A549 (cell line): ENCODE results near the gene NOS1. TPM values are rescaled to one million over a fixed set of nuclear protein-coding genes. Genes with fewer than 3 reads are reported as not detected.

Source experiments
- ATAC-seq, 2 experiments: fragments of 200-7000 bp in 1 of 2; fragments of >200 bp in 1 of 2; cut with Nextera tagmentation in 1 of 2; cut with Tn5 transposase in 1 of 2; 3 replicates each; pipeline versions ENCODE4 v1.8.0 to v1.9.1; 2018 to 2020; ENCODE audit warnings: mild to moderate bottlenecking in 1 of 2, moderate library complexity in 1 of 2
- CTCF ChIA-PET: fragments of 300-600 bp; sonication (Branson Sonifier 250); formaldehyde crosslinking; extraction: SDS; loops from one replicate; lab custom pipeline; 2021; ENCODE audit warnings: antibody characterized with exemption, inconsistent platforms; lab: Yijun Ruan, JAX
- POLR2A ChIA-PET: fragments of 350-600 bp; formaldehyde crosslinking; extraction: SDS; loops from one replicate; lab custom pipeline; 2021; ENCODE audit warnings: antibody characterized with exemption, inconsistent platforms; lab: Yijun Ruan, JAX
- DNase-seq, 2 experiments: peaks; one replicate each; pipeline versions ENCODE4 v3.0.0 to v3.0.0-alpha.2; 2011 to 2016; ENCODE audit warnings: low read depth in 1 of 2, low spot score in 1 of 2
- FAIRE-seq: peaks from 2 replicates; lab custom pipeline; 2011; peaks lifted over from hg19 to GRCh38; lab: Jason Lieb, UNC
- H3K27ac ChIP-seq, 2 experiments: fragments of >200 bp; sonication (Bioruptor Twin); formaldehyde crosslinking; 3 replicates each; pipeline ENCODE4 v1.5.1; 2016 to 2017
- H3K4me1 ChIP-seq: fragments of >200 bp; sonication (Bioruptor Twin); formaldehyde crosslinking; 3 replicates; pipeline ENCODE4 v1.6.1; 2016
- H3K4me2 ChIP-seq: fragments of >200 bp; sonication (Bioruptor Twin); formaldehyde crosslinking; 3 replicates; pipeline ENCODE4 v1.6.1; 2016
- H3K4me3 ChIP-seq: fragments of >200 bp; sonication (Bioruptor Twin); formaldehyde crosslinking; 3 replicates; pipeline ENCODE4 v1.5.1; 2016
- H3K9me3 ChIP-seq: fragments of >200 bp; sonication (Bioruptor Twin); formaldehyde crosslinking; 3 replicates; pipeline ENCODE4 v1.6.1; 2016
- ATOH8 ChIP-seq: fragments of 250-450 bp; sonication (Bioruptor Pico); IDR thresholded peaks from 2 replicates; pipeline ENCODE4 v1.5.0; 2020; ENCODE audit warnings: low read depth, mild to moderate bottlenecking, moderate library complexity
- BCL3 ChIP-seq: fragments of >200 bp; sonication (Bioruptor Twin); formaldehyde crosslinking; IDR thresholded peaks from 3 replicates; pipeline ENCODE4 v1.6.1; 2016
- CBX2 ChIP-seq: fragments of 200-600 bp; sonication (generic); IDR thresholded peaks from 2 replicates; pipeline ENCODE4 v1.6.1; 2016; ENCODE audit warnings: low read depth, mild to moderate bottlenecking, borderline replicate concordance
- CBX8 ChIP-seq: fragments of 200-600 bp; sonication (generic); IDR thresholded peaks from 2 replicates; pipeline ENCODE4 v1.6.1; 2016
- CEBPB ChIP-seq, 2 experiments: fragments of >200 bp in 1 of 2; sonication (Bioruptor Twin) in 1 of 2; formaldehyde crosslinking in 1 of 2; IDR thresholded peaks; 2 replicates each; pipeline ENCODE4 v1.6.1; 2012 to 2016
- CHD2 ChIP-seq: fragments of 150-350 bp; IDR thresholded peaks from 2 replicates; pipeline ENCODE4 v1.6.1; 2014; ENCODE audit warnings: low read length; ENCODE audit not compliant: partially characterized antibody
- ESRRA ChIP-seq: fragments of 150-350 bp; IDR thresholded peaks from 2 replicates; pipeline ENCODE4 v1.6.1; 2014; ENCODE audit warnings: mild to moderate bottlenecking, low read length, borderline replicate concordance
- FOSB ChIP-seq: fragments of 250-450 bp; sonication (Bioruptor Pico); IDR thresholded peaks from 2 replicates; pipeline ENCODE4 v1.5.0; 2020; ENCODE audit warnings: mild to moderate bottlenecking, moderate library complexity
- HDAC2 ChIP-seq: fragments of 200-600 bp; sonication (generic); IDR thresholded peaks from 2 replicates; pipeline ENCODE4 v1.6.1; 2016
- HES2 ChIP-seq: fragments of >200 bp; sonication (Bioruptor Twin); formaldehyde crosslinking; IDR thresholded peaks from 2 replicates; pipeline ENCODE4 v1.6.1; 2016
- HEYL ChIP-seq: fragments of 250-450 bp; sonication (Bioruptor Pico); IDR thresholded peaks from 2 replicates; pipeline ENCODE4 v1.8.0; 2021; ENCODE audit warnings: mild to moderate bottlenecking, moderate library complexity
- HOXB5 ChIP-seq: fragments of 250-450 bp; sonication (Bioruptor Pico); IDR thresholded peaks from 2 replicates; pipeline ENCODE4 v1.5.0; 2020; ENCODE audit warnings: mild to moderate bottlenecking, moderate library complexity
- JUN ChIP-seq, 2 experiments: fragments of >200 bp; sonication (Bioruptor Twin); formaldehyde crosslinking; IDR thresholded peaks; 2 replicates in 1 of 2; 3 replicates in 1 of 2; pipeline ENCODE4 v1.6.1; 2016 to 2017
- KDM5A ChIP-seq: fragments of 200-600 bp; sonication (generic); IDR thresholded peaks from 2 replicates; pipeline ENCODE4 v1.6.1; 2016; ENCODE audit warnings: antibody characterized with exemption, mild to moderate bottlenecking
- MAFK ChIP-seq: fragments of 450-650 bp; IDR thresholded peaks from 2 replicates; pipeline ENCODE4 v1.6.1; 2014; ENCODE audit not compliant: partially characterized antibody
- MAX ChIP-seq: IDR thresholded peaks from 2 replicates; pipeline ENCODE4 v1.6.1; 2012
- NFE2L2 ChIP-seq: fragments of 150-350 bp; conservative IDR thresholded peaks from 2 replicates; pipeline ENCODE4 v1.6.1; 2014; ENCODE audit warnings: low read length
- PHF8 ChIP-seq: fragments of 200-600 bp; sonication (generic); IDR thresholded peaks from 2 replicates; pipeline ENCODE4 v1.6.1; 2016; ENCODE audit warnings: low read depth, mild to moderate bottlenecking, antibody characterized with exemption, moderate library complexity, borderline replicate concordance
- POLR2A ChIP-seq: IDR thresholded peaks from 2 replicates; pipeline ENCODE4 v1.6.1; 2012; ENCODE audit warnings: mild to moderate bottlenecking, low read length
- POLR2AphosphoS2 ChIP-seq: conservative IDR thresholded peaks from 2 replicates; pipeline ENCODE4 v1.6.1; 2012; ENCODE audit warnings: low read length, improper control_type of control experiment, inconsistent platforms
- RNF2 ChIP-seq: fragments of 200-600 bp; sonication (generic); IDR thresholded peaks from 2 replicates; pipeline ENCODE4 v1.6.1; 2016; ENCODE audit warnings: low read depth, mild to moderate bottlenecking, antibody characterized with exemption, moderate library complexity, borderline replicate concordance
- SREBF2 ChIP-seq: fragments of 450-650 bp; IDR thresholded peaks from 2 replicates; pipeline ENCODE4 v1.6.1; 2014; ENCODE audit warnings: mild to moderate bottlenecking, moderate library complexity
- TP53 ChIP-seq: fragments of 250-450 bp; sonication (Bioruptor Pico); IDR thresholded peaks from 2 replicates; pipeline ENCODE4 v1.5.0; 2021; ENCODE audit warnings: mild to moderate bottlenecking, moderate library complexity
- USF2 ChIP-seq: fragments of 450-650 bp; IDR thresholded peaks from 2 replicates; pipeline ENCODE4 v1.6.1; 2014; ENCODE audit warnings: antibody characterized with exemption
- ZC3H11A ChIP-seq: fragments of 450-650 bp; IDR thresholded peaks from 2 replicates; pipeline ENCODE4 v1.6.1; 2014; ENCODE audit warnings: antibody characterized with exemption, mild to moderate bottlenecking
- ZFP36 ChIP-seq: fragments of 450-650 bp; IDR thresholded peaks from 2 replicates; pipeline ENCODE4 v1.6.1; 2014; ENCODE audit warnings: borderline replicate concordance; ENCODE audit not compliant: partially characterized antibody
- ZNF302 ChIP-seq: fragments of 250-450 bp; sonication (Bioruptor Pico); IDR thresholded peaks from 2 replicates; pipeline ENCODE4 v1.9.0; 2021; ENCODE audit warnings: inconsistent platforms, mild to moderate bottlenecking, moderate library complexity
- WGBS: methylation state at CpG from one replicate; pipeline ENCODE4 v1.1.6; 2017; ENCODE audit errors: missing lambda C conversion rate; 5-methylcytosine and 5-hydroxymethylcytosine counted together
- polyA plus RNA-seq, 4 experiments: library from polyadenylated mRNA; depleted of rRNA in 3 of 4; stranded (reverse); fragments of >200 nt; fragmentation: RNase III in 1 of 4; extraction: RNeasy Plus Mini Kit Qiagen cat#74134 plus additional on column Dnase treatment in 1 of 4; gene quantifications; 2 replicates in 3 of 4; 3 replicates in 1 of 4; pipeline ENCODE4 v1.2.3, GENCODE V29; 2011 to 2017

The NOS1 gene
- polyA plus RNA-seq, 2 of the 4 experiments (the other 2 are of a cell fraction), result 0.10 to 0.39 TPM

- Histone ChIP-seq H3K27ac (no peak overlapping the region), H3K4me2 (no peak overlapping the region), H3K4me1 (peaks cover 17% of the 10 kb centered on the region; the same call in 2 of the 3 replicates), H3K9me3 (no peaks in the 10 kb centered on the region), H3K4me3 (no peak overlapping the region)
- ChIA-PET POLR2A (no interaction called here), CTCF (interaction anchor here (0.9 to 1.9 kb wide), 4 partner anchors 14 to 493 kb away, joined by 3 to 7 read pairs (median 4); no protein-coding TSS in a partner anchor)
- no peak for FAIRE-seq
- no peak for ATAC-seq
- WGBS, result 80% methylated on average over 1 of the region's 1 CpG
- DNase-seq, result no peak
- TF ChIP-seq CEBPB (IDR thresholded peaks at IDR 0.05), result no peak
- no peak for TF ChIP-seq JUN (IDR thresholded peaks at IDR 0.05)
- TF ChIP-seq POLR2AphosphoS2, result no peak
- TF ChIP-seq PHF8, result no peak
- TF ChIP-seq USF2, result no peak
- no peak for TF ChIP-seq BCL3
- TF ChIP-seq ATOH8 (CRISPR knock-in tag), result no peak
- no peak for TF ChIP-seq CHD2
- no peak for TF ChIP-seq MAFK
- TF ChIP-seq CBX8, result no peak
- no peak for TF ChIP-seq HES2
- TF ChIP-seq HEYL, result no peak
- no peak for TF ChIP-seq ZC3H11A
Observed at GRCh38 chr12:117343849-117344248, 17.6 kb downstream of the NOS1 start.

GRCh38 chr12:117343296-117343695, 18.1 kb downstream of the NOS1 start:
- no peak for DNase-seq
- 14% methylated on average over 4 of the region's 4 CpGs for WGBS
- POLR2A ChIA-PET, result no interaction called here
- Histone ChIP-seq H3K4me3 (no peak overlapping the region), H3K27ac (no peak overlapping the region; a peak in 1 of 6 replicates), H3K9me3 (no peaks in the 10 kb centered on the region), H3K4me2 (peak overlapping the region; percentile 12; the same call in 2 of the 3 replicates), H3K4me1 (peaks cover 17% of the 10 kb centered on the region; the same call in 2 of the 3 replicates)
- no peak for ATAC-seq
- CTCF ChIA-PET, result interaction anchor here (1.1 to 1.9 kb wide), 2 partner anchors 24 to 246 kb away, joined by 3 to 5 read pairs; no protein-coding TSS in a partner anchor
- TF ChIP-seq CBX2 (no peak), NFE2L2 (no peak), POLR2A (no peak), ZNF302 (CRISPR knock-in tag) (no peak), ESRRA (no peak), BCL3 (no peak), JUN (IDR thresholded peaks at IDR 0.05) (no peak), HOXB5 (CRISPR knock-in tag) (no peak), RNF2 (no peak), FOSB (CRISPR knock-in tag) (no peak), SREBF2 (no peak), KDM5A (no peak), TP53 (no peak), ZFP36 (no peak), MAX (no peak), HDAC2 (no peak)
- no peak for FAIRE-seq
